Measurements from ENCODE around the gene MUC6. TPM values are rescaled to one million over a fixed set of nuclear protein-coding genes. Genes with fewer than 3 reads are reported as not detected.

The MUC6 gene
- total RNA-seq, 4 donors from 2014 or later = not detected

DNA sequence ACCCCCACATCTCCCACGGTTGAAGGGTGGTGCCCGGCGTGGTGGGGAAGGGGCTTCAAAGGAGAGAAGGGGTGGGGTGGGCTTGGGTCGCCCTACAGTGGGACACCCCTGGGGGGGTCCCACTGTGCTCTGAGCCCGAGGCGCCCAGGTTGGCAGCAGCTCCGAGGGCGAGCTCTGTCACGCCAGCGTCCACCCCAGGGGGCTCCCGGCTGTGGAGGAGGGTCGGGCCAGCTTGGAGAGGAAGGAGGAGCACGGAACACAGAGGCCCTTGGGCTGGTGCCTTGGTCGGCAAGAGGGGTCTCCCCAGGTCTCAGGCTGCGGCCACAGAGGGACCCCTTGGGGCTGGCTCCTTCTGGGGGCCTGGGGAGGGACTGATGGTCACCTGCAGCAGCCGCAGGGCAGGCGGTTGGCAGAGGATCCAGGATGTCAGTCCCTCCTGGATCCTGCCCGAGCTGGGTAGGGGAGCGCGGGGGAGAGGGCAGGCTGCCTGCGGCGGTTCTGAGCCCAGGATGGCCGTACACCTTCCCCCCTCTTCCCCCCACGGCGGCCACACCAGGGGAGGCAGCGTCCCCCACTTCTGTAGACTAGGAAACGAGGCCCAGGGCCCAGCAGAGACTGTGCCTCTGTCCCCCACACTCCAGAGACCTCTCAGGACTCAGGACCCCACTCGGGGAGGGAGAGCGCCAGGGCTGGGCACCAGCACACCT lies 788 bp downstream of the MUC6 start:
- peaks cover 0 to 23% (median 19%) of the 10 kb centered on the region in 3 donors for H3K27me3 ChIP-seq
- ATAC-seq (no peak), DNase-seq (no peak)
- H3K4me3 ChIP-seq = no peak overlapping the region
- H3K4me1 ChIP-seq = no peaks in the 10 kb centered on the region
- intact Hi-C loops (cut with DNase I; ENCODE audit: low total_unique reads) (no loop called here), in situ Hi-C loops (cut with MboI; ENCODE audit: low sequenced_read_pairs in 4 of 4) (no loop called here)
- TF ChIP-seq POLR2A (IDR thresholded peaks at IDR 0.05) = no peak
- TF ChIP-seq, protein P1, sequence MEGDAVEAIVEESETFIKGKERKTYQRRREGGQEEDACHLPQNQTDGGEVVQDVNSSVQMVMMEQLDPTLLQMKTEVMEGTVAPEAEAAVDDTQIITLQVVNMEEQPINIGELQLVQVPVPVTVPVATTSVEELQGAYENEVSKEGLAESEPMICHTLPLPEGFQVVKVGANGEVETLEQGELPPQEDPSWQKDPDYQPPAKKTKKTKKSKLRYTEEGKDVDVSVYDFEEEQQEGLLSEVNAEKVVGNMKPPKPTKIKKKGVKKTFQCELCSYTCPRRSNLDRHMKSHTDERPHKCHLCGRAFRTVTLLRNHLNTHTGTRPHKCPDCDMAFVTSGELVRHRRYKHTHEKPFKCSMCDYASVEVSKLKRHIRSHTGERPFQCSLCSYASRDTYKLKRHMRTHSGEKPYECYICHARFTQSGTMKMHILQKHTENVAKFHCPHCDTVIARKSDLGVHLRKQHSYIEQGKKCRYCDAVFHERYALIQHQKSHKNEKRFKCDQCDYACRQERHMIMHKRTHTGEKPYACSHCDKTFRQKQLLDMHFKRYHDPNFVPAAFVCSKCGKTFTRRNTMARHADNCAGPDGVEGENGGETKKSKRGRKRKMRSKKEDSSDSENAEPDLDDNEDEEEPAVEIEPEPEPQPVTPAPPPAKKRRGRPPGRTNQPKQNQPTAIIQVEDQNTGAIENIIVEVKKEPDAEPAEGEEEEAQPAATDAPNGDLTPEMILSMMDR (IDR thresholded peaks at IDR 0.05 in 4 of 5, conservative IDR thresholded peaks at IDR 0.05 in 1 of 5) = no peak
- H3K27ac ChIP-seq = no peak overlapping the region
- no peaks in the 10 kb centered on the region for H3K36me3 ChIP-seq
- H3K9me3 ChIP-seq = no peaks in the 10 kb centered on the region

GRCh38 chr11:1034456-1035295 lies 1.8 kb downstream of the MUC6 start:
- Histone ChIP-seq H3K27ac (no peak overlapping the region), H3K9me3 (no peaks in the 10 kb centered on the region), H3K36me3 (no peaks in the 10 kb centered on the region), H3K4me1 (no peaks in the 10 kb centered on the region), H3K4me3 (no peak overlapping the region), H3K27me3 (peaks cover 0 to 23% (median 19%) of the 10 kb centered on the region in 3 donors)
- in situ Hi-C loops (cut with MboI; ENCODE audit: low sequenced_read_pairs in 4 of 4) = no loop called here
- ATAC-seq (no peak), DNase-seq (no peak)
- intact Hi-C loops (cut with DNase I; ENCODE audit: low total_unique reads) = no loop called here
- no peak for TF ChIP-seq POLR2A (IDR thresholded peaks at IDR 0.05)
- TF ChIP-seq, protein P1 (IDR thresholded peaks at IDR 0.05 in 4 of 5, conservative IDR thresholded peaks at IDR 0.05 in 1 of 5) = no peak

GRCh38 chr11:1034001-1034400 lies 2.5 kb downstream of the MUC6 start:
- in situ Hi-C loops (cut with MboI; ENCODE audit: low sequenced_read_pairs in 4 of 4) (no loop called here), intact Hi-C loops (cut with DNase I; ENCODE audit: low total_unique reads) (no loop called here)
- Histone ChIP-seq H3K4me1 (no peaks in the 10 kb centered on the region), H3K36me3 (no peaks in the 10 kb centered on the region), H3K27me3 (peaks cover 0 to 23% (median 19%) of the 10 kb centered on the region in 3 donors), H3K9me3 (no peaks in the 10 kb centered on the region), H3K4me3 (no peak overlapping the region), H3K27ac (no peak overlapping the region)
- no peak for ATAC-seq
- DNase-seq = no peak
- TF ChIP-seq POLR2A (IDR thresholded peaks at IDR 0.05) = no peak
- TF ChIP-seq, protein P1 (IDR thresholded peaks at IDR 0.05 in 4 of 5, conservative IDR thresholded peaks at IDR 0.05 in 1 of 5) = no peak

DNA sequence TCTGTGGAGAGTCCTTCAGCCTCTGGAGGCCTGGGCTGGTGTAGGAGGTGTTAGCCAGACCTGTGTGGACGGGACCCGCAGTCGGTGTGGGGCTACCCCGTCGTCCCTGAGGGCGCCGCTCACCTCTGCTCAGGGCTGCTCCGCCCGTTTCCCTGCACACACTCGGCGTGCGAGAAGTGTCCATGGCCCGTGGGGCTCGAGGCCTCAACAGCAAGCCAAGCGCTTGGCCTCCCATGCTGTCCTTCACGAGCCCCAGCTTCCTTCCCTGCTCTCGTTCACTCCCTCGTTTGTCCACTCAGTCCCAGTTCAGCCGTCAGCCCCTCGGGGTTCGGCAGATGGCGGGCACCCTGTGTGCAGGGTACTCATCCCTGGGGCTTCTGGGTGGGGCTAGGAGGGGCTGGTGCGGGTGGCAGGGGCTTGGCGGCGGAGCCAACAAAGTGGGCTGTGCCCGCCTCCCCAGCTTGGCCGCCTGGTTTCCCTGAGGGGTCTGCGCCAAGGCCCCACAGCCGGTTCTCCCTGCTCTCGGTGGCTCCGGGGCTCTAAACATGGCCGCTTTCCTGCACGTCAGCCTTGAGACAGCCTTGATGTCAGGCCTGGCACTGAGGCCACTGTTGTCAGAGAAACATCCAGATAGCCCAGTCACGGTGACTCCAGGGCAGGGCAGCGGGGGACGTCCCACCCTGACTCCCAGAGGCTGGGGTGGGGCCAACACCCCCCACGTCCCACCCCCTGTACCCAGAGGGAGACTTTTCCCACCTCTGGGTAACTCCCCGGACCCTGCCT lies 3.3 kb downstream of the MUC6 start:
- no peak for ATAC-seq
- Histone ChIP-seq H3K36me3 (no peaks in the 10 kb centered on the region), H3K27ac (no peak overlapping the region), H3K9me3 (no peaks in the 10 kb centered on the region), H3K4me1 (no peaks in the 10 kb centered on the region), H3K4me3 (no peak overlapping the region), H3K27me3 (peaks cover 0 to 23% (median 19%) of the 10 kb centered on the region in 3 donors)
- in situ Hi-C loops (cut with MboI; ENCODE audit: low sequenced_read_pairs in 4 of 4) = no loop called here
- TF ChIP-seq POLR2A (IDR thresholded peaks at IDR 0.05) = no peak
- TF ChIP-seq, protein P1 (IDR thresholded peaks at IDR 0.05 in 4 of 5, conservative IDR thresholded peaks at IDR 0.05 in 1 of 5) = no peak
- intact Hi-C loops (cut with DNase I; ENCODE audit: low total_unique reads) = no loop called here
- no peak for DNase-seq
